ENCODE data around the gene STK16.

DNA sequence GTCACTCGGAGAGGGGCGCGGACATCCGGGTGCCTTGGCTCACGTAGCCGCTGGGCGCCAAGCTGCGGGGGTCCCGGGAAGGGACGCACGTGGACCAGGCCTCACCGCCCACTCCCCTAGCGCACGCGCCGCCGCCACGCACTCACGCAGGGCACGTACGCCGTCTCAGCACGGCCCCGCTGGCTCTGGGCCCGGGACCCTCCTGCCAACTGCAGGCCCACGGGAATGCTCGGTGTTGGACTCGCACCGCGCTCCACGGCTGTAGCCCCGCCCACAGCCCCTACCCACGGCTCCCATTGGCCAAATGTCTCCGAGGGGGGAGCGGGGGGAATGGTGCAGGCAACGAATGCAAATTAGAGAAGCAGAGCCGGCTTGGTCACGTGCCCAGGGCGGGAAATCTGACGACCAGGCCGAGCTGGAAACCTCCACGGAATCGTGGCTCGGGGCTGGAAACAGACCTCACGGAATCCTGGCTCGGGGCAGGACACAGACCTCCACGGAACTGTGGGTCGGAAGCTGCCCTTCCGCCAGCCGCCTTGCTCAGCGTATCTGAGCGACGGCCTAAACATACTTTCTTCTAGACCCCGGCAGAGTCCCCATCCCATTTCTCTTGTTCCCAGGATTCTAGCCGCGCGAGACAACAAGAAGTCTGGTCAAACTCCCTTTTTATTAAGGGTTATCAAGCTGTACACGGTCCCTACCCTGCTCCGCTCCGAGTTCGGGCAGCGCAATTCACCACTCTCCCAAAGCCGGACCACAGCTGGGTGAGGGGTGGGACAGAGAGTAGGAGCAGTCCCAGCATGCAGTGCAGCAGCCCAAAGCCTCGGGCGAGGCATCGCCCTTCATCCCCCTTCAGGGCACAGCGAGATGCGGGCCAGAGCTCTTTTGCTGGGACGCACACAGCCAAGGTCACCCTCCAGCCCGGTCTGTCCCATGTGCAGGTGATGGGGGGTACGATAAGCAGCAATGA, 26.3 kb upstream of the STK16 start, which contains the start of gene ABCB6:
- TF ChIP-seq, protein P1, sequence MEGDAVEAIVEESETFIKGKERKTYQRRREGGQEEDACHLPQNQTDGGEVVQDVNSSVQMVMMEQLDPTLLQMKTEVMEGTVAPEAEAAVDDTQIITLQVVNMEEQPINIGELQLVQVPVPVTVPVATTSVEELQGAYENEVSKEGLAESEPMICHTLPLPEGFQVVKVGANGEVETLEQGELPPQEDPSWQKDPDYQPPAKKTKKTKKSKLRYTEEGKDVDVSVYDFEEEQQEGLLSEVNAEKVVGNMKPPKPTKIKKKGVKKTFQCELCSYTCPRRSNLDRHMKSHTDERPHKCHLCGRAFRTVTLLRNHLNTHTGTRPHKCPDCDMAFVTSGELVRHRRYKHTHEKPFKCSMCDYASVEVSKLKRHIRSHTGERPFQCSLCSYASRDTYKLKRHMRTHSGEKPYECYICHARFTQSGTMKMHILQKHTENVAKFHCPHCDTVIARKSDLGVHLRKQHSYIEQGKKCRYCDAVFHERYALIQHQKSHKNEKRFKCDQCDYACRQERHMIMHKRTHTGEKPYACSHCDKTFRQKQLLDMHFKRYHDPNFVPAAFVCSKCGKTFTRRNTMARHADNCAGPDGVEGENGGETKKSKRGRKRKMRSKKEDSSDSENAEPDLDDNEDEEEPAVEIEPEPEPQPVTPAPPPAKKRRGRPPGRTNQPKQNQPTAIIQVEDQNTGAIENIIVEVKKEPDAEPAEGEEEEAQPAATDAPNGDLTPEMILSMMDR (IDR thresholded peaks at IDR 0.05), result no peak
- TF ChIP-seq POLR2A (IDR thresholded peaks at IDR 0.05), result peak; percentile 62 to 69
